ENCODE results near the gene RTP5. TPM values are rescaled to one million over a fixed set of nuclear protein-coding genes. Genes with fewer than 3 reads are reported as not detected.

The RTP5 gene
- total and polyA plus RNA-seq, 2 donors (not counting 1 experiment from before 2014, with no cell fraction given): not detected

DNA sequence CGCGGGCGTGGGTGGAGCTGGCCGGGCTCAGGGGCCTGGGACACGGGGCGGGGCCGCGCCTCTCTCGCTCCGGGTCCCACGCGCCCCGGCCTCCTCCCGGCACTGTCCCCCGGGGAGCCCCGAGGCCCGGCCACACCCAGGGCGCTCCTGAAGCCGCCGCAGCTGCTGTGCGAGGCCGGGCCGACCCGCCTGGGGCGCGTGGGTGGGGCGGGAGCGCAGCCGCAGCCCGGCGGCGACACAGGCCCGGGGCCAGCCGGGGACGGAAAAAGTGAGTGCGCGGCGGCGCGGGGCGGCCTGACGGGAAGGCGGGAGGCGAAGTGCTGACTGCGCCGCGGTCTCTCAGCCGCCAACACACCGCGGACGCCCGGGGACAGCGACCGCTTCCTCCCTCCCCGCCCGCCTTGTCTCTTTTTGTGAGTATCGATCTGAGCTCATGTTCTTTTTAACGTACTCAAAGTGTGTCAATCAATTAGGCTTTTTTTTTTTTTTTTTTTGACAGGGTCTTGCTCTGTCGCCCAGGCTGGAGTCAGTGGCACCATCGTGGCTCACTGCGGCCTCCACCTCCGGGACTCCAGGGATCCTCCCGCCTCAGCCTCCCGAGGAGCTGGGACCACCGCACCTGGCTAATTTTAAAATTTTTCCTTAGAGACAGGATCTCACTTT is 25.3 kb upstream of the RTP5 start:
- H3K27ac Mint-ChIP-seq: peak overlapping the region; percentile 73
- TF ChIP-seq, protein P1, sequence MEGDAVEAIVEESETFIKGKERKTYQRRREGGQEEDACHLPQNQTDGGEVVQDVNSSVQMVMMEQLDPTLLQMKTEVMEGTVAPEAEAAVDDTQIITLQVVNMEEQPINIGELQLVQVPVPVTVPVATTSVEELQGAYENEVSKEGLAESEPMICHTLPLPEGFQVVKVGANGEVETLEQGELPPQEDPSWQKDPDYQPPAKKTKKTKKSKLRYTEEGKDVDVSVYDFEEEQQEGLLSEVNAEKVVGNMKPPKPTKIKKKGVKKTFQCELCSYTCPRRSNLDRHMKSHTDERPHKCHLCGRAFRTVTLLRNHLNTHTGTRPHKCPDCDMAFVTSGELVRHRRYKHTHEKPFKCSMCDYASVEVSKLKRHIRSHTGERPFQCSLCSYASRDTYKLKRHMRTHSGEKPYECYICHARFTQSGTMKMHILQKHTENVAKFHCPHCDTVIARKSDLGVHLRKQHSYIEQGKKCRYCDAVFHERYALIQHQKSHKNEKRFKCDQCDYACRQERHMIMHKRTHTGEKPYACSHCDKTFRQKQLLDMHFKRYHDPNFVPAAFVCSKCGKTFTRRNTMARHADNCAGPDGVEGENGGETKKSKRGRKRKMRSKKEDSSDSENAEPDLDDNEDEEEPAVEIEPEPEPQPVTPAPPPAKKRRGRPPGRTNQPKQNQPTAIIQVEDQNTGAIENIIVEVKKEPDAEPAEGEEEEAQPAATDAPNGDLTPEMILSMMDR (IDR thresholded peaks at IDR 0.05): peak; percentile 32
- TF ChIP-seq EZH2 (IDR thresholded peaks at IDR 0.05; ENCODE audit: borderline replicate concordance, insufficient read depth, low read depth, low read length, poor library complexity, severe bottlenecking): no peak
- POLR2A ChIA-PET: interaction anchor here (0.8 to 1.0 kb wide), 2 partner anchors 14 to 16 kb away, joined by 3 to 8 read pairs; partner anchors contain the start of gene PDCD1
- ATAC-seq (ENCODE audit: low read depth) (peak; percentile 90), DNase-seq (peak; percentile 79)
- Histone ChIP-seq H2AFZ (ENCODE audit: insufficient read depth, low read depth, low read length, poor library complexity, severe bottlenecking) (peak overlapping the region; percentile 63), H3K4me2 (replicated peaks; ENCODE audit: low read depth, low read length, poor library complexity, severe bottlenecking) (peak overlapping the region; percentile 88), H3K36me3 (replicated peaks in 1 of 2; ENCODE audit: control extremely low read depth in 1 of 2, control insufficient read depth in 1 of 2, extremely low read depth in 1 of 2, insufficient read depth in 2 of 2, low read length in 1 of 2) (no peaks in the 10 kb centered on the region), H3K27ac (ENCODE audit: low read length in 2 of 2) (peak overlapping the region in 1 of 2 donors; percentile 30), H4K20me1 (ENCODE audit: control insufficient read depth, insufficient read depth, low read length, poor library complexity, severe bottlenecking) (no peaks in the 10 kb centered on the region), H3K4me3 (ENCODE audit: control extremely low read depth in 1 of 5, extremely low read depth in 1 of 5, insufficient read depth in 1 of 5, low read depth in 2 of 5, low read length in 4 of 5) (peak overlapping the region; percentile 19 to 52 (median 39)), H3K79me2 (ENCODE audit: control insufficient read depth, insufficient read depth, low read length) (no peaks in the 10 kb centered on the region), H3K9me3 (ENCODE audit: control extremely low read depth in 1 of 3, control insufficient read depth in 2 of 3, insufficient read depth in 1 of 3, low read length in 2 of 3) (peaks cover 0 to 4% (median 0%) of the 10 kb centered on the region in 3 donors), H3K4me1 (ENCODE audit: control insufficient read depth in 2 of 2, insufficient read depth in 2 of 2, low read length in 2 of 2) (peaks cover 18 to 26% of the 10 kb centered on the region in 2 donors), H3K27me3 (replicated peaks in 1 of 4; ENCODE audit: control extremely low read depth in 1 of 4, control insufficient read depth in 3 of 4, insufficient read depth in 4 of 4, low read length in 3 of 4) (no peaks in the 10 kb centered on the region), H3K9ac (ENCODE audit: low read length) (peak overlapping the region; percentile 53)
- peaks cover 31% of the 10 kb centered on the region for H3K4me1 Mint-ChIP-seq
- 4% methylated on average over 64 of the region's 65 CpGs for WGBS (ENCODE audit: insufficient coverage)
- H3K4me3 Mint-ChIP-seq: peak overlapping the region; percentile 84
- intact Hi-C loops (cut with micrococcal nuclease): loop anchor here (1.0 to 5.0 kb wide), 2 partner anchors 15 to 38 kb away; no protein-coding TSS in a partner anchor
- CTCF ChIA-PET: interaction anchor here (0.7 to 1.7 kb wide), 3 partner anchors 34 to 885 kb away, joined by 4 to 5 read pairs (median 4); partner anchors contain the start of gene D2HGDH
- H3K9me3 Mint-ChIP-seq (ENCODE audit: insufficient read depth): no peaks in the 10 kb centered on the region
- no peaks in the 10 kb centered on the region for H3K27me3 Mint-ChIP-seq

Data from B cell (primary cell).